H1 (cell line): ENCODE measurements around the gene PCDHB10. TPM values are rescaled to one million over a fixed set of nuclear protein-coding genes. Genes with fewer than 3 reads are reported as not detected.

Source experiments
- CTCF ChIA-PET: fragments of 300-600 bp; sonication (Branson Sonifier 250); formaldehyde crosslinking; loops from one replicate; lab custom pipeline; 2021; ENCODE audit not compliant: partially characterized antibody; lab: Charles Lee
- POLR2A ChIA-PET: fragments of 300-600 bp; sonication (Branson Sonifier 250); formaldehyde crosslinking; loops from one replicate; lab custom pipeline; 2021; ENCODE audit warnings: inconsistent platforms; ENCODE audit not compliant: partially characterized antibody; lab: Charles Lee
- DNase-seq, 2 experiments: peaks; one replicate each; pipeline versions ENCODE4 v3.0.0 to v3.0.0-alpha.2; 2010 to 2022; ENCODE audit warnings: low spot score in 2 of 2, low read depth in 1 of 2, mixed read lengths in 1 of 2
- FAIRE-seq: peaks from 2 replicates; lab custom pipeline; 2011; peaks lifted over from hg19 to GRCh38; lab: Jason Lieb, UNC
- H2AFZ ChIP-seq: 2 replicates; pipeline ENCODE4 v1.8.1; 2012; ENCODE audit warnings: low read length, inconsistent platforms
- H2AK5ac ChIP-seq: 2 replicates; pipeline ENCODE4 v1.6.1; 2013; ENCODE audit warnings: low read depth, low read length
- H2BK120ac ChIP-seq: replicated peaks from 2 replicates; pipeline ENCODE3; 2013; ENCODE audit warnings: low read depth, low read length, inconsistent platforms
- H2BK12ac ChIP-seq: 2 replicates; pipeline ENCODE4 v1.6.1; 2013; ENCODE audit warnings: low read depth, low read length
- H2BK15ac ChIP-seq: 2 replicates; pipeline ENCODE4 v1.6.1; 2013; ENCODE audit warnings: low read length
- H2BK20ac ChIP-seq: 2 replicates; pipeline ENCODE4 v1.6.1; 2013; ENCODE audit warnings: low read length
- H2BK5ac ChIP-seq: 2 replicates; pipeline ENCODE4 v1.6.1; 2013; ENCODE audit warnings: low read depth, low read length
- H3K14ac ChIP-seq: 2 replicates; pipeline ENCODE4 v1.6.1; 2013; ENCODE audit warnings: inconsistent platforms; ENCODE audit not compliant: insufficient read length
- H3K18ac ChIP-seq: 2 replicates; pipeline ENCODE4 v1.6.1; 2013; ENCODE audit warnings: low read length; ENCODE audit errors: extremely low read depth
- H3K23ac ChIP-seq: 2 replicates; pipeline ENCODE4 v1.6.1; 2013; ENCODE audit warnings: inconsistent platforms; ENCODE audit not compliant: insufficient read length
- H3K23me2 ChIP-seq: 2 replicates; pipeline ENCODE4 v1.6.1; 2013; ENCODE audit warnings: low read depth, low read length
- H3K27ac ChIP-seq: 2 replicates; pipeline ENCODE4 v1.6.1; 2011; ENCODE audit warnings: low read depth, low read length, inconsistent platforms
- H3K27me3 ChIP-seq, 4 experiments: replicated peaks in 1 of 4; 1 replicate in 1 of 4; 2 replicates in 3 of 4; pipeline versions ENCODE4 v1.6.1 to v1.8.1; 2011 to 2013; ENCODE audit warnings: low read length in 3 of 4, mild to moderate bottlenecking in 3 of 4, inconsistent platforms in 2 of 4, mixed read lengths in 2 of 4, moderate library complexity in 1 of 4; ENCODE audit not compliant: control insufficient read depth in 3 of 4, insufficient read depth in 3 of 4; ENCODE audit errors: extremely low read depth in 1 of 4
- H3K36me3 ChIP-seq, 4 experiments: 2 replicates each; pipeline versions ENCODE4 v1.6.1 to v1.8.1; 2011 to 2013; ENCODE audit warnings: mild to moderate bottlenecking in 4 of 4, low read length in 3 of 4, moderate library complexity in 2 of 4, control low read depth in 1 of 4, inconsistent platforms in 1 of 4; ENCODE audit not compliant: insufficient read depth in 4 of 4, control insufficient read depth in 2 of 4
- H3K4ac ChIP-seq: replicated peaks from 2 replicates; pipeline ENCODE3; 2013; ENCODE audit warnings: low read length, low read depth, mixed read lengths, inconsistent platforms; ENCODE audit not compliant: insufficient read length
- H3K4me1 ChIP-seq, 4 experiments: replicated peaks in 1 of 4; 1 replicate in 1 of 4; 2 replicates in 3 of 4; pipeline versions ENCODE4 v1.6.1 to v1.8.1; 2011 to 2013; ENCODE audit warnings: low read length in 3 of 4, inconsistent platforms in 2 of 4, mixed read lengths in 1 of 4; ENCODE audit not compliant: insufficient read depth in 4 of 4, control insufficient read depth in 3 of 4
- H3K4me2 ChIP-seq, 2 experiments: 2 replicates each; pipeline versions ENCODE4 v1.6.1 to v1.8.1; 2011 to 2013; ENCODE audit warnings: low read depth in 2 of 2, low read length in 2 of 2, control low read depth in 1 of 2, inconsistent platforms in 1 of 2, mild to moderate bottlenecking in 1 of 2; ENCODE audit not compliant: insufficient read depth in 1 of 2
- H3K4me3 ChIP-seq, 4 experiments: fragments of 200-600, 300-600 bp in 1 of 4; sonication (generic), shearing (Covaris generic), sonication (Bioruptor Twin) in 1 of 4; 2 replicates each; pipeline versions ENCODE4 v1.5.1 to v1.8.1; 2011 to 2016; ENCODE audit warnings: low read length in 4 of 4, low read depth in 3 of 4, control low read depth in 2 of 4, inconsistent platforms in 2 of 4, mild to moderate bottlenecking in 2 of 4, mixed read lengths in 1 of 4, moderate library complexity in 1 of 4; ENCODE audit not compliant: insufficient read depth in 2 of 4; ENCODE audit errors: extremely low read depth in 1 of 4
- H3K56ac ChIP-seq: replicated peaks from 2 replicates; pipeline ENCODE3; 2013; ENCODE audit warnings: low read depth, mild to moderate bottlenecking, mixed read lengths, low read length, inconsistent platforms; ENCODE audit not compliant: insufficient read length
- H3K79me1 ChIP-seq: 2 replicates; pipeline ENCODE4 v1.6.1; 2013; ENCODE audit warnings: low read depth, low read length, control low read depth
- H3K79me2 ChIP-seq, 2 experiments: 2 replicates each; pipeline versions ENCODE4 v1.6.1 to v1.8.1; 2012 to 2013; ENCODE audit warnings: low read length in 2 of 2, mild to moderate bottlenecking in 2 of 2, inconsistent platforms in 1 of 2; ENCODE audit not compliant: insufficient read depth in 2 of 2, control insufficient read depth in 1 of 2
- H3K9ac ChIP-seq, 4 experiments: replicated peaks in 1 of 4; 1 replicate in 1 of 4; 2 replicates in 3 of 4; pipeline versions ENCODE4 v1.6.1 to v1.8.1; 2011 to 2013; ENCODE audit warnings: low read depth in 3 of 4, low read length in 3 of 4, control low read depth in 2 of 4, mild to moderate bottlenecking in 2 of 4, moderate library complexity in 2 of 4, inconsistent platforms in 1 of 4; ENCODE audit errors: extremely low read depth in 1 of 4
- H3K9me3 ChIP-seq, 2 experiments: 2 replicates each; pipeline versions ENCODE4 v1.6.1 to v1.8.1; 2012 to 2013; ENCODE audit warnings: mild to moderate bottlenecking in 2 of 2, moderate library complexity in 2 of 2, control low read depth in 1 of 2, inconsistent platforms in 1 of 2, low read depth in 1 of 2, low read length in 1 of 2, mixed read lengths in 1 of 2; ENCODE audit not compliant: insufficient read depth in 2 of 2
- H4K20me1 ChIP-seq, 2 experiments: replicated peaks in 1 of 2; 2 replicates each; pipeline versions ENCODE3 to v1.8.1; 2011 to 2013; ENCODE audit warnings: inconsistent platforms in 2 of 2, low read length in 2 of 2, mild to moderate bottlenecking in 1 of 2; ENCODE audit not compliant: insufficient read depth in 2 of 2, control insufficient read depth in 1 of 2
- H4K5ac ChIP-seq: 2 replicates; pipeline ENCODE4 v1.6.1; 2013; ENCODE audit warnings: low read length, low read depth, mixed read lengths, inconsistent platforms; ENCODE audit not compliant: insufficient read length
- H4K8ac ChIP-seq: 2 replicates; pipeline ENCODE4 v1.8.0; 2013; ENCODE audit warnings: mild to moderate bottlenecking, moderate library complexity, low read length, inconsistent platforms; ENCODE audit not compliant: insufficient read depth; ENCODE audit errors: extremely low read depth
- H4K91ac ChIP-seq: replicated peaks from 2 replicates; pipeline ENCODE3; 2013; ENCODE audit warnings: low read length, mixed read lengths, inconsistent platforms; ENCODE audit not compliant: insufficient read length
- CREB1 ChIP-seq: IDR thresholded peaks from 2 replicates; pipeline ENCODE4 v1.6.1; 2012; ENCODE audit warnings: inconsistent platforms
- CTCF ChIP-seq, 3 experiments: IDR thresholded peaks; 1 replicate in 2 of 3; 2 replicates in 1 of 3; pipeline versions ENCODE4 v1.5.1 to v1.6.1; 2011; ENCODE audit warnings: low read length in 3 of 3, mild to moderate bottlenecking in 3 of 3, inconsistent platforms in 2 of 3, low read depth in 1 of 3, moderate library complexity in 1 of 3; ENCODE audit not compliant: insufficient read depth in 1 of 3; ENCODE audit errors: control extremely low read depth in 1 of 3
- EZH2 ChIP-seq: fragments of 200-600 bp; sonication (generic); IDR thresholded peaks from 2 replicates; pipeline ENCODE4 v1.7.1; 2012; ENCODE audit warnings: low read depth, mild to moderate bottlenecking, moderate library complexity, low read length, inconsistent platforms; ENCODE audit not compliant: severe bottlenecking
- GABPA ChIP-seq: IDR thresholded peaks from 2 replicates; pipeline ENCODE4 v1.6.1; 2011; ENCODE audit warnings: mild to moderate bottlenecking, low read length, moderate library complexity, borderline replicate concordance; ENCODE audit not compliant: insufficient read depth
- KDM5A ChIP-seq: fragments of 200-600 bp; IDR thresholded peaks from 2 replicates; pipeline ENCODE4 v1.7.1; 2012; ENCODE audit warnings: mild to moderate bottlenecking, low read length, inconsistent platforms, mixed read lengths
- NRF1 ChIP-seq: IDR thresholded peaks from 2 replicates; pipeline ENCODE4 v1.6.1; 2011; ENCODE audit warnings: mild to moderate bottlenecking, low read depth, low read length, improper control_type of control experiment
- RAD21 ChIP-seq, 2 experiments: IDR thresholded peaks in 1 of 2; conservative IDR thresholded peaks in 1 of 2; 2 replicates each; pipeline ENCODE4 v1.6.1; 2011; ENCODE audit warnings: low read depth in 2 of 2, low read length in 2 of 2, improper control_type of control experiment in 1 of 2, inconsistent platforms in 1 of 2, mild to moderate bottlenecking in 1 of 2, moderate library complexity in 1 of 2
- TAF1 ChIP-seq: IDR thresholded peaks from 2 replicates; pipeline ENCODE4 v1.6.1; 2011; ENCODE audit warnings: mild to moderate bottlenecking, low read depth, low read length
- TBP ChIP-seq: IDR thresholded peaks from 2 replicates; pipeline ENCODE4 v1.6.1; 2011; ENCODE audit warnings: low read depth, low read length, improper control_type of control experiment
- ZNF274 ChIP-seq: IDR thresholded peaks from 2 replicates; pipeline ENCODE4 v1.7.0; 2012; ENCODE audit warnings: low read length, borderline replicate concordance; ENCODE audit errors: extremely low read depth
- WGBS, 2 experiments: shearing (Covaris generic) in 1 of 2; methylation state at CpG; one replicate each; pipeline versions ENCODE4 v1.1.6 to v1.1.7; 2013 to 2015; ENCODE audit warnings: low lambda C conversion rate in 2 of 2, mixed read lengths in 2 of 2, inconsistent platforms in 1 of 2, low coverage in 1 of 2, missing lambda C conversion rate in 1 of 2; ENCODE audit not compliant: insufficient replicate concordance in 2 of 2, insufficient coverage in 1 of 2, insufficient read length in 1 of 2; ENCODE audit errors: extremely low coverage in 1 of 2, missing lambda C conversion rate in 1 of 2; 5-methylcytosine and 5-hydroxymethylcytosine counted together
- polyA plus RNA-seq, 7 experiments: library from polyadenylated mRNA; depleted of rRNA in 3 of 7; stranded (reverse) in 5 of 7; unstranded in 2 of 7; fragments of >200 nt in 5 of 7; fragments of 200-250 nt in 2 of 7; gene quantifications; 1 replicate in 5 of 7; 2 replicates in 1 of 7; 4 replicates in 1 of 7; pipeline versions ENCODE4 v1.2.1 to v1.2.3, GENCODE V29; 2011 to 2013; ENCODE audit warnings: missing spikeins in 2 of 7, mixed read lengths in 2 of 7
- total RNA-seq: library from RNA; stranded (reverse); fragmentation: NEBNext Ultra II Directional; extraction: Animal tissue kit (Norgen Biotek cat#: 25700); gene quantifications from 2 replicates; pipeline ENCODE4 v1.2.1, GENCODE V29; 2021

Gene PCDHB10
- total and polyA plus RNA-seq, 2 of the 8 experiments (the other 6 are each of a cell fraction or from before 2014, with no cell fraction given): 1.3 to 1.8 TPM

- Histone ChIP-seq H3K23ac (no peak within 1 kb of the TSS), H3K79me1 (no peaks in the 10 kb centered on the region), H3K27me3 (no peaks in the 10 kb centered on the region), H2BK120ac (no peak within 1 kb of the TSS), H3K9ac (peak within 1 kb of the TSS in 1 of 4 experiments; percentile 62; a peak in 1 of 7 replicates), H3K36me3 (no peaks in the 10 kb centered on the region), H2BK12ac (no peak within 1 kb of the TSS), H2AK5ac (no peak within 1 kb of the TSS), H2BK20ac (no peak within 1 kb of the TSS), H4K20me1 (no peaks in the 10 kb centered on the region), H4K5ac (no peak within 1 kb of the TSS), H3K23me2 (no peaks in the 10 kb centered on the region), H3K56ac (no peak within 1 kb of the TSS), H3K4me1 (0 out of 7 replicates have a peak, but pooled peaks cover 0 to 2% (median 0%) of the 10 kb centered on the region in 4 experiments), H3K9me3 (no peaks in the 10 kb centered on the region; a peak in 1 of 4 replicates), H3K79me2 (no peaks in the 10 kb centered on the region)
- CTCF ChIA-PET: interaction anchor here (0.6 to 3.5 kb wide), 71 partner anchors 9 to 765 kb away, joined by 3 to 44 read pairs (median 4); partner anchors contain the start of genes PCDHB10, PCDHB11, PCDHB12 and PCDHB13
- 37% methylated on average over 13 of the region's 13 CpGs; no CpG with 5 or more reads in 1 of the 2 experiments for WGBS, 2 experiments
- TF ChIP-seq KDM5A: no peak
- TF ChIP-seq RAD21 (IDR thresholded peaks at IDR 0.05 in 1 of 2, conservative IDR thresholded peaks at IDR 0.05 in 1 of 2; ENCODE audit: low read depth in 2 of 2, low read length in 2 of 2): peak; percentile 72 to 73
- TF ChIP-seq TAF1: peak; percentile 38; the same call in 1 of the 2 replicates
- 0 out of 2 replicates have a peak, but pooled peaks have one; percentile 16 for TF ChIP-seq TBP
- peak; percentile 49 to 82 (median 78) for TF ChIP-seq CTCF (IDR thresholded peaks at IDR 0.05; ENCODE audit: control extremely low read depth in 1 of 3, insufficient read depth in 1 of 3, low read depth in 1 of 3, low read length in 3 of 3)
- peak; percentile 84 for TF ChIP-seq CREB1
- no peak for TF ChIP-seq EZH2
- TF ChIP-seq NRF1: no peak
- no peak for TF ChIP-seq ZNF274
- no peak for TF ChIP-seq GABPA
- TF ChIP-seq, all 59 proteins: peak for 5
- H4K91ac ChIP-seq: no peak within 1 kb of the TSS
- peak within 1 kb of the TSS; percentile 11 to 52 (median 32); a peak in 5 of 8 replicates for H3K4me3 ChIP-seq
- POLR2A ChIA-PET: interaction anchor here (1.0 to 1.4 kb wide), 3 partner anchors 10 to 87 kb away, joined by 3 to 7 read pairs (median 6); partner anchors contain the start of genes PCDHB10, PCDHB2 and PCDHB5
- peak within 1 kb of the TSS; percentile 41 to 60 for H3K4me2 ChIP-seq
- no peak within 1 kb of the TSS for H3K4ac ChIP-seq
- H2AFZ ChIP-seq: peak within 1 kb of the TSS; percentile 100
- no peak within 1 kb of the TSS for H2BK5ac ChIP-seq
- no peak within 1 kb of the TSS for H3K14ac ChIP-seq
- no peak within 1 kb of the TSS for H3K27ac ChIP-seq
- 0 out of 2 replicates have a peak within 1 kb of the TSS, but pooled peaks have one; percentile 16 for H4K8ac ChIP-seq
- no peak within 1 kb of the TSS for H3K18ac ChIP-seq
- H2BK15ac ChIP-seq: no peak within 1 kb of the TSS
- FAIRE-seq (peak; percentile 70), DNase-seq (peak in 1 of 2 experiments; percentile 78)
Measured at GRCh38 chr5:141182248-141182647, 9.9 kb upstream of the PCDHB10 start, which contains the start of gene PCDHB16. PCDHB16 (plus strand) TSS chr5:141182387; CDS start chr5:141182560, 173 bp downstream.
